Middle frontal gyrus (tissue), 1 donor: ENCODE data around the gene GRHPR.
"Not testable (repeated sequence)": the region's sequence is repeated elsewhere in the genome, so short reads cannot be mapped to it uniquely, and the experiment has no call there.

Source experiments
- DNase-seq: peaks from one replicate; pipeline ENCODE4 v3.0.0-alpha.2; 2015; ENCODE audit warnings: low spot score; ENCODE audit errors: extremely low spot score

Gene GRHPR

DNA sequence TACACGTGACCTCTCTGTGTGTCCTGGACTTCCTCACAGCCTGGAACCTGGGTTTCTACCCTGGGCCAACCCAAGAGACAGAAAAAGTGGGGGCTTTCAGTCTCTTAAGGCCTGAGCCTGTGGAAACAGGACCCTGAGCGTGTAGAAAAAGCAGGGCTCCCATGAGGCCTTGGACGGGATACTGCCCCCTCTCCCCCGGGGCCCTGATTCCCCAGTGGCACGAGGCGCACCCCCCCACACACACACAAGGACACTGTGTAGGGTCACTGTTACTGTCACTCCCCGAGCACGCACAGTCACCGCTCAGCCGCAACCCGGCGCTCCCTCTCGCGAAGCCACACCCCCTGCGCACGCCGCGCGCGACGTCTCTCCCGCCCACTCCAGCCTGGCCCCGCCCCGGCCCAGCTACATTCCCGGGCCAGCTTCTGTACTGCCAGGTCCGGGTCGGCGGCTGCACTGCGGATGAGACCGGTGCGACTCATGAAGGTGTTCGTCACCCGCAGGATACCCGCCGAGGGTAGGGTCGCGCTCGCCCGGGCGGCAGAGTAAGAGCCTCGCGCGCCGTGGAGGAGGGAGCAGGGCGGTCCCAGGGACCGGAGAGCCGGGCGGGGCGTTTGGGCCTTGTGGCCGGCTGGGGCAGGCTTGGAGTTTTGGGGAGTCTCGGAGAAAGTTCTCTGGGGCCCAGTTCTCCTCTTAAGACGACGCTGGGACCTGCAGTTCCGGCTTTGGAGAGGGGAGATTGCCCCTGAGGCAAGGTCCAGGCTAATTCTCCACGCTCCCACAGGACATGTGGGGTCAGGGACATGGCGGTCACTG, at the start of gene GRHPR:
GRHPR (plus strand) TSS at position 408 of the 816 bp plus-strand sequence; CDS start at position 463, 55 bp downstream.
- DNase-seq: peak; percentile 87

DNA sequence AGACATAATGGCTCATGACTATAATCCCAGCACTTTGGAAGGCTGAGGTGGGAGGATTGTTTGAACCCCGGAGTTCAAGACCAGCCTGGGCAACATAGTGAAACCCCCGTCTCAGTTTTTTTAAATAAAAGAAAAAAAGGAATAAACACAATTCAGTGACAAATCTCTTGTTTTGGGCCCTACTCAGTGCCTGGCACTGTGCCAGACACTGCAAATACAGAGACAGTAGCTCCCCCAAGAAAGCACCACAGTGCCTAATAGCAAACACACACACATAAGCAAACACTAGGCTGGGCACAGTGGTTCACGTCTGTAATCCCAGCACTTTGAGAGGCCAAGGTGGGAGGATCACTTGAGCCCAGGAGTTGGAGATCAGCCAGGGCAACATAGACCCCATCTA, 49.7 kb upstream of the GRHPR start:
- DNase-seq: no peak

DNA sequence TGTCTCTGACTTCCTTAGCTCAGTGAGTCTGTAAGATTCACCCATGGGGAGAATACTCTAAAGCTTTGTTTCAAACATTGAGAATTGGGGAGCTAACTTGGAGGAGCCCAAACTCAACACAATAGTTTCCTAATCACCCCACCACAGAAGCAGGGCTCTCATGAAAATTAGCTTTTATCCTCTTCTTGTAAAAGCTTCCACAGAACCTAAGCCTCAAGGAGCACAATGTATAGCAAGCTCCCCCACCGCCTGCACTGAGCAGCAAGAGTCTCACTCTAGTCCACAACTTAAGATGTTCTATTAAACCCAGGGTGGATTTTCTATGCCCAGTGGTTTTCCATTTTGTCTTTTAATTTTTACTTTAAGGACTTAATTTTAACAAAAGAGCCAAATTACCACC, 48.9 kb upstream of the GRHPR start:
- DNase-seq: no peak

DNA sequence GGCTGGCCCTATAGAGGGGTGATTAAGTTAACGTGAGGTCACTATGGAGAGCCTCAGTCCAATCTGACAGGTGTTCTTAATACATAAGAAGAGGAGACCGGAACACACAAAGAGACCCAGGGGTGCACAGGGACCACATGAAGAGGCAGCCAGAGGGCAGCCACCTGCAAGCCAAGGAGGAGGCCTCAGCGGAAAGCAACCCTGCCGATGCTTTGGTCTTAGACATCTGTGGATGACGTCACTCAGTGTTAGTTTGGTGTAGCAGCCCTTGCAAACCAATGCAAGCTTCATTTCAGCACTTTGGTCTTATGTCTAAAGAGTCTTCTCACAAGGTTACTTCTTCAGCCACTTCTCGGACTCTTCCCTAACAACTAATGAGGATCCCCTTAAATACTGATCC, 47.6 kb upstream of the GRHPR start:
- DNase-seq: no peak

DNA sequence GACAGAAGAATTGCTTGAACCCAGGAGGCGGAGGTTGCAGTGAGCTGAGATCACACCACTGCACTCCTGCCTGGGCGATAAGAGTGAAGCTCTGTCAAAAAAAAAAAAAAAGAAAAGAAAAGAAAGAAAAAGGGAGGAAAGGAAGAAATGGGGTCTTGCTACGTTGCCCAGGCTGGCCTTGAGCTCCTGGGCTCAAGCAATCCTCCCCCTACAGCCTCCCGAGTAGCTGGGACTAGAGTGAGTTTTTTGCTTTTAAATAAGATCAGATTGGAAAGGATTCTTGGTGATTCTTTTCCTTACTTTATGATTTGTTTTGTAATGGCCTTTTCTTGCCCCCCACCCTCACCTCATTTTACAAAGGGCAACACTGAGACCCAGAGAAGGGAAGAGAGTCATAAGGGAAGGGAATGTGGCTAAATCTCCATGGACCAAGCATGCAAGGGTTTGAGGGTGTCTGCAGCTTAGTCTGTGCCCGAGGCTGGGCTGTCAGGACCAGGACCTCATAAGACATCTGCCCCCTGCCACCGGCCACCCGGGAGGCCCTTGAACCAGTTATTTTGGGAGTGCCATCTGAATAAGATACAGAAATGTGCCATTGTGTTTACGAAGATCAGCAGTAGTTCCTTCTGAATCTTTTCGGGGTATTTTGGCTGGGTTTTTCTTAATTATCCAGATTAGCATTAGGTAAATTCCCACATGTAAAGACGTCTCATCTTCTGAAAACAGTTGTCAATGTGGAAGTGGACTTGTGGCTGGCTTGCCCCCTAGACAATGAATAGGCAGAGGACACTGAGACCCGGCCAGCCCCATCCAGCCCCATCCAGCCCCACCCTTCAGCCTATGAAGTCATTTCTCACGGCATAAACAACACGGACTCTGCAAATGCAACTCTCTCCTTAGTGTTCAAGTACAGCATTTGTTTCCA, 44.5 kb upstream of the GRHPR start:
- no peak for DNase-seq

DNA sequence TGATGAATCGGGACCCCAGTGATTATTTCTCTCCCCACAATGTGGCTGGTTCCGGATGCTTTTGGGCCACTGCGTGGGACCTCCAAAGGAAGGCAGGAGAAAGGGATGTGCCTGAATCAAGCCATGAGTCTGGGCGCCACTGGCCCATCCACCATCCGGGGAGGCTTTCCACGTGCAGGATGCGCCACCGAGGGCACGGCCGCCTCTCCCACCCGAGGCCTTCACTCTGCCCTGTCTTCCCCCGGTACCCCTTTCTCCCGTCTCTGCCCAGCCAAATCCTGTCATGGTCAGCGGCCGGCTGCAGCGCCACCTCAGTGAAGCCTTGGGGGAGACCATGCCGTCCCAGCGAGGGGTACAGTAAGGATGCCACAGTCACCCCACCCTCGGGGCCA, 43.9 kb upstream of the GRHPR start:
- DNase-seq: no peak

DNA sequence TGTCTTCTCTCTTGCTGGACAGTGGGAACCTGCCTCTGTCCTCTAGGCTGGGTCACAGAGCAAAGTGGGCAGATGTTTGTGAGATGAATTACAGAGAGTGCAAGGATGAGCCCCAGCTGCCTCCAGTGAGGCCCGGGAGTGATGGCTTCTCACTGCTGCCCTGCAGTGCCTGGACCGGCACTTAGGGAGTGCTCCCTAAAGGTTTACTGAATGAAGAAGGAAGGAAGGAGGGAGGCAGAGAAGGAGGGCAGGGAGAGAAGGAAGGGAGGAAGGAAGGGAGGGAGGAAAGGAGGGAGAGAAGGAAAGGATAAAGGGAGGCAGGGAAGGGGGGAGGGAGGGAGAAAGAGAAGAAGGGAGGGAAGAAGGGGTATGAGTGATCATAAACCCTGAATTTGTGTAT, 42.7 kb upstream of the GRHPR start:
- DNase-seq: no peak

DNA sequence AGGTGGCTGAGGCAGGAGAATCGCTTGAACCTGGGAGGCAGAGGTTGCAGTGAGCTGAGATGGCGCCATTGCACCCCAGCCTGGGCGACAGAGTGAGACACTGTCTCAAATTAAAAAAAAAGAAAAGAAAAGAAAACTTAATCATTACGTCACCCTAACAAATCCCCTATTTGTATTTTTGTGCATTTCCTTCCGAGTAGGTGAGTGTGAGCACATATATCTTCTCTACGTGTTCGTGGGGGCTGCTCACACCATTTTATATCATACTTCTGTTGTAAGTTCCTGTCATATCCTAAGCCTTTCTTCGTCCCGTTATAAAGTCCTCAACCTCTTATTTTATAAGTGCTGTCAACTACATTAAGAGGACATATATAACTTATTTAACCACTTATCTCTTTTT, 41.9 kb upstream of the GRHPR start:
- no peak for DNase-seq

DNA sequence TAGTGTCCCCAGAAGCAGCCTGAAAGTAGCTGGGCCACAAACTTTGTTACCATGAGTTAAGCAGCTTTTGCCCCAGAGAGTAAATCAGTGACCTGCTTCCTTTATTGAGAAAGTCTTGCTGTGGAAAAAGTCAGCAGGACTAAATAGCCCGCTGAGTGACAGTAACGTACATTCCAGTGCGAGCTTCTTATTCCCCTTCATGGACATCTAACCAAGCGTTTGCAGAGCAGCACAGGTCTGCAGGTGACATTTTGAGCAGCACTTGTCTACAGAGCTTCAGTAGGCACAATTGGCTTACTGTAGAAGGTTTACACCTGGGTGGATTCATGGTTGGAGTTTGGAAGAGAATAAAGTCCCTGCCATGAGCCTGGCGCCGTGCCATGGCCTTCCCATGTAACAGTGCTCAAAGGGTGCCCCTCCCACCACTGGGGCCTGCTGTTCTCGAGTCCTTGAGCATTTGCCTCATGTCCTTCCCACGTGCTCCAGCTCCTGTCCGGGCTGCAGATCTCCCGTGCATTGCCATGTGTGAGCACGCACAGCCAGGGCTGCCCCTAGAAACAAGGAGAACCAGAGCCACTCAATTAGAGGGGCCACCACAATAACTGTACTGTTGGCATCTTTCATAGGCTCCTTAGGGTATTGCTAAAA, 41.3 kb upstream of the GRHPR start:
- no peak for DNase-seq

DNA sequence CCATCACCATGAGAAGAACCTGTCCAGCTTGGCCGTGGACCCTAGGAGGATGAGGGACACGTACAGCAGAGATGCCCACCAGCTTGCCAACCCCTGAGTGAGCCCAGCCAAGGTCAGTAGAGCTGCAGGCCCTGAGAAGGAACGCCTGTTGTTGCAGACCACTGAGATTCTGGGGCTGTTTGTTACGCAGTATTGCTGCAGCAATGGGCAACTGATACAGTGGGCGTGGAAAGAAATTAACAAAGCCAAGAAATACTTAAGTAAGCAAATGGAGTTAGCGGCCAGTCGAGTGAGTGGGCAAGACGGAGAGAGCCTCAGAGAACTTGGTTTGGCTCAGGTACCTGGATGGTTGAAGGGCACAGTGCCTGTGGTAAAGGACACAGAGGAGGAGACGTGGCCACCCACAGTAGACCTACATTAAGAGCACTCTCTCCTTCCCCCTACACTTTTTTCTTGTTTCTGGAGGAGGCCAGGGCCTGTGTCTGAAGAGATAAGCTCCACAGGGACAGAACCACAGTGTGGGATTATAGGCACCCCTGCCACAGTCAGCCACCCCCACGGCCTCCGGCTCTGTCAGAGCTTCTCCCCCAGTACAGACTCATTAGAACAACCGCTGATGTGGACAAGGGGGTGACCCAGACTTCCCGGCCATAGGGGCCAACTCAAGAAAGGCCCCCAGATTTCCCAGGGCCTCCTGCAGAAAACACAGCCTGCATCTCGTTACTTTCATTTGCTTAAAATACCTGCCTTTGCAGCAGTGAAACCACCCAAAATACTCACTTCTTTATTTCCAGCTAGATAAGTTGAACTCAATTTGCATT, 40.1 kb upstream of the GRHPR start:
- no peak for DNase-seq

DNA sequence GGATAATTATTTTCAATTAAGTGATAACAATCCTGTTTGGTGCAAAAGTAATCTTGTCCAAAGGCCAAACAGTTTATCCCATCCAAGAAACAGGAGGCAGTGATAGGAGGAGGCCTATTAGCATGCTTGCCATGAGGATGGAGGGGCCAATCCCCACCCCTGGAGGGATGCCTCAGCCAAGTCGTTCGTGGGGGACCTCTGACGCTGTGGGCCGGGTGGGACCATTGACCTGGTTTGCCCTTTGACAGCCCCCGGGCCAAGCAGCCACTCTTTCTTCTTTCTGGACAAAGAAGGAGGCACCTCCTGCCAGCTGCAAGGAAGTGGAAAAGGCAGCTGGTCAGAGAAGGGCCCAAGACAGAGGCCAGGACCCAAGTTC, 39.5 kb upstream of the GRHPR start:
- DNase-seq: no peak

DNA sequence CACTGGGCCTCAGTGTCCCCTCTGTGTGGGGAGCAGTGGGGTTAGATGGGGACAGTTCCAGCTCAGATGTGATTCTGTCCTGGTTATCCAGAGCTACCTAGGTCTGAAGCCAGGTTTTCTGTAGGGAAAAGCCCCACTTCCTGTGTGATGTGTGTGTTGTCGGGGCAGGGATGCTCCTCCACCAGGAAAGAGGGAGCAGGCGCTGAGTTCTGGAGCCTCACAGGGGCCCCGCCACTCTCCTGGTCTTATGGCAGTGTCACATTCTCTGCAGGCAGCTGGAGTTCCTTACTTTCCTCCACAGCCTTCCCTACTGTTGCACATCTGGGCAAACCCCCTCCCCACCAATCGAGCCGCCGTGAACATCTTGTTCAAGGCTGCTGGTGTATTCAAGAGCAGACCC, 39.1 kb upstream of the GRHPR start:
- no peak for DNase-seq

DNA sequence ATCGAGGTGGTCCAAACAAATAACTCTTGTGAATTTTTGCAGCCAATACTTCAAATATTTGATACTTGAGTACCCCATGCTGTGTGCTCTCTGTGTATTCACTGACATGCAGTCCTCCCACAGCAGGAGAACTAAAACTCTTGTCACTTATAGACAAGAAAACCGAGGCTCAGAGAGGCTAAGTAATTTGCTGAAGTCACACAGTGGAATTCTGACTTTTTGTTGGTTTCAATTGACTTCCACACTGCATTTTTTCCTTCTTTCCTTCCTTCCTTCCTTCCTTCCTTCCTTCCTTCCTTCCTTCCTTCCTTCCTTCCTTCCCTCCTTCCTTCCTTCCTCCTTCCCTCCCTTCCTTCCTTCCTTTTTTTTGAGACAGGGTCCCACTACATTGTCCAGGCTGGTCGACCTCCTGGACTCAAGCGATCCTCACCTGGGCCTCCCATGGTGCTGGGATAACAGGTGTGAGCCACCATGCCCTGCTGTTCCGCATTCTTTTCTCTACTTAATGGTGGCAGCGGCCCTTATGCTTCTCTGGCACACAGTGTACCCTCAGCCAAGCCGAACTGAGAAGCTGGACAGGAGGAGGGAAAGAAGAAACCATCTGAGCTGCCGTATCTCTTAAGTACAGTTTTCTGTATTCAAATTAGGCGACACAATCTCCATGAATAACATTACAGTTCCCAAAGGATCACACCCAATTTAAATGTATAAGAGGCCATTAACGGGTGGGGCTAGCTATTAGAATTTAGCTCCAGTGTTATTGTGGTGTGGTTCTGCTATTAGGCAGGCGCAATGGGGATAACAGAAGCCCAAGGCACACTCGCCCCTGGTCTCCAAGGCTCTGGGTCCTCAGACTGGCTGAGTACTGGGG, 38.4 kb upstream of the GRHPR start:
- no peak for DNase-seq

DNA sequence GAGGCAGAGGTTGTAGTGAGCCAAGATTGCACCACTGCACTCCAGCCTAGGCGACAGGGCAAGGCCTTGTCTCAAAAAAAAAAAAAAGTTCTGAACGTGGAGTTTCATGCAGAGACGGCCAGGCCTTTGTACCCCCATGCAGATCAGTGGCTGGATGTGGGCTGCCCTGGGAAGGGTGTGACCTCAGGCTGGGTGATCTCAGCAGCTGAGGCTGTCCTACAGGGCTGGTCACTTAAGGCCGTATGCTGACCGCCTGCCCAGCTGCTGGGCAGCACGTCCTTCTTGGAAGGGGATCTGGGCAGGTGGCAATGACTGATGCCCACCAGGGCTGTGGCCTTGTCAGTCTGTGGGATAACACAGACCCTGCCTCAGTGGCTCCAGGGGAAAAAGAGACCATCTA, 37.2 kb upstream of the GRHPR start:
- no peak for DNase-seq

DNA sequence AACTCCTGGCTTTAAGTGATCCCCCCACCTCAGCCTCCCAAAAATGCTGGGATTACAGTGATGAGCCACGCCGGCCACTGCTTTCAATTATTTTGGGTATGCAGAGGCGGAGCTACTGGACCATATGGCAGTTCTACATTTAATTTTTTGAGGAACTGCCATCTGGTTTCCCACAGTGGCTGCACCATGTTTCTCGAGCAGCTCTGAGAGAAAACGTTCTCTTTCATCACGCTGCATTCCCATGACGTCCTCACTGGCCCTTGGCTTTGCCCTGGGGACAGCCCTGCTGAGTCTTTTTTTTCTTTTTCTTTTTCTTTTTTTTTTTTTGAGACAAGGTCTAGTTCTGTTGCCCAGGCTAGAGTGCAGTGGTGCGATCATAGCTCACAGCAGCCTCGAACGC, 35.5 kb upstream of the GRHPR start:
- no peak for DNase-seq

DNA sequence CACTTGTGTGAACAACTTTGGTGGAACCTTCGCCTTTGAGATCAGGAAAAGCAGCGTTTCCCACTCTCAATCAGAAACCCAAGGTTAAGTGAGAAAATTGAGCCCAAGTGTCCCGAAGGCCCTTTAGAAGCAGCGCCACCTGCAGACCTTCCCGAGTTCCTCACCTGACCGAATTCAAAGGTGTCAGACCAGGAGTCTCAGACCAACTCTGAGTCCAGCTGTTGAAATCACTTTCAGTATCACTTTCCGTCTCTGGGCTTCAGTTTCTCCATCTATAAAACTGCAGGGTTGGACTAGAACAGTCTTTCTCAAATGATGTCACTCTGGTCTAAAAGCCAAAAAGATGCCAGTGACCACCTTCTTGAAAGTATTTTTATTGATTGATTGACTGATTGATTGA, 31.7 kb upstream of the GRHPR start:
- no peak for DNase-seq

DNA sequence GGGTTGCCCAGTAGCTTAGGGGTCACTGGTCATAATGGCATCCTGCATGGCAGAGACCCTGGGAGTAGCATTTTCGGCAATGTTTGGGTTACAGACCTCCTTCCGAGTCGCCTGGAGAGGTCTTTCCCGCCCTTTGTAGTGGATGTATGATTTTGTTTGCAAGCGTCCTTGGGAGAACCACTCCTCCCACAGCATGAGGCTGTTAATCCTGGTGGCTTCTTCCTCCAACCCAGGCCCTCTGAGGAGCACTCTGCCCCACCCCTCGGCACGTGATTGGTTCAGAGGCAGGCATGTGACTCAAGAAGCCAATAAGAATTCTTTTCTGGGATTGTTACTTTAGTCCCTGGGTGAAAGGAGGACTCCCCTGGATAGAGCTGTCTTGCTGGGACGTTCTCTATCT, 30.2 kb upstream of the GRHPR start:
- no peak for DNase-seq

DNA sequence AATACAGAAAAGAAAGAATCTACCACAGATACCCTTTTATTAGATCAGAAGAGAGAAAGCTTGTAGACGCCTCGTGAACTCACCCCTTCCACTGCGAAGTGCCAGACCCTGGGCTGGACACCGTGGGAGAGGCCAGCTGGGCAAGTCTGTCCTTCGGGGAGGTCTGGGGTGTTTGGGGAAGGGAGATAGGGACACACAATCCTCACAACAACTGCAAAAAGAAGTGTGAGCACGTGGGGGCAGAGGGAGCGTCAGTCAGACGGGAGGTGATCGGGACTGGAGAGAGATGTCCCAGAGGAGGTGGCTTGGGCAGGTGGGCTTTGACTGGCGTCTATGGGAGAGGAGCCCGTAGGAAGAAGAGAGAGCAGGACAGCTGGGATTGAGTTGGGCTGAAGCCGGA, 27.3 kb upstream of the GRHPR start:
- DNase-seq: no peak

DNA sequence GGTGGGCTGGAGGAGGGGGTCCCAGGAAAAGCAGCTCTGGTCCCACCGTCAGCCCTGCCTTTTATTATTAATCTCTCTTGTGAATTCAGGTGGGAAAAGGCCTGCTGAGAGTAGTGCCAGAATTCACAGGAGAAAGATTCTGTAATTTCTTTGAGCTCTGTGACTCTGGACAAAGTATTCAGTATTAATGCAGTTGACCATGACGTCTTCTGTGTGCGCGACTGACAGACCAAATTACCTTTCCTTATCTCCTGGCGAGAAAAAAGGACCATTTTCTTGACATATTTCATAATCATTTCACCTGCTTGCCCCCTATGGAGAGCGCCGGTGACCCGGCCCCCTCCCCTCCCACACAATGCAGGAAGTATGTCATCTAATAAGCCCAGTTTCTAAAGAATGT, 26.8 kb upstream of the GRHPR start:
- no peak for DNase-seq

DNA sequence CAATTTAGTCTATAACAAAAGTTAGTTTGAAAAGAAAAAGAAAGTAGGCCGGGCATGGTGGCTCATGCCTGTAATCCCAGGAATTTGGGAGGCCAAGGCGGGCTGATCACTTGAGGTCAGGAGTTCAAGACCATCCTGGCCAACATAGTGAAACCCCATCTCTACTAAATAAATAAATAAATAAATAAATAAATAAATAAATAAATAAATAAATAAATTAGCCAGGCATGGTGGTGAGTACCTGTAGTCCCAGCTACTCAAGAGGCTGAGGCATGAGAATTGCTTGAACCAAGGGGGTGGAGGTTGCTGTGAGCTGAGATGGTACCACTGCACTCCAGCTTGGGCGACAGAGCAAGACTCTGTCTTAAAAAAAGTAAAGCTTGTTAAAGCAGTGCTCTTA, 24.5 kb upstream of the GRHPR start:
- DNase-seq: not testable (repeated sequence)
